ENCODE data around the gene ANKRD31. TPM values are rescaled to one million over a fixed set of nuclear protein-coding genes. Genes with fewer than 3 reads are reported as not detected.

ANKRD31 gene
- polyA plus RNA-seq, 3 donors = 0.08 to 0.12 TPM; not detected in 1

GRCh38 chr5:75051217-75051751 is 185.4 kb downstream of the ANKRD31 start:
- H3K27ac ChIP-seq (ENCODE audit: low read depth, low read length) = no peak overlapping the region
- 34 to 74% (median 69%) methylated on average over 7 of the region's 7 CpGs for WGBS, 3 donors

- no peak overlapping the region for H3K27ac ChIP-seq (ENCODE audit: low read depth, low read length)
- 84 to 85% (median 84%) methylated on average over 11 of the region's 11 CpGs for WGBS, 3 donors
Measured at GRCh38 chr5:75050415-75050814, 186.3 kb downstream of the ANKRD31 start.

GRCh38 chr5:75049456-75050351 is 187.0 kb downstream of the ANKRD31 start:
- H3K27ac ChIP-seq (ENCODE audit: low read depth, low read length) = no peak overlapping the region

GRCh38 chr5:75048457-75048953 is 188.2 kb downstream of the ANKRD31 start:
- 56 to 80% (median 72%) methylated on average over 7 of the region's 7 CpGs for WGBS, 3 donors
- no peak overlapping the region for H3K27ac ChIP-seq (ENCODE audit: low read depth, low read length)

More at GRCh38 chr5:75049456-75050351, 187.0 kb downstream of the ANKRD31 start:
- WGBS, 3 donors = 57 to 65% (median 63%) methylated on average over 11 of the region's 11 CpGs

GRCh38 chr5:75047356-75047755 is 189.3 kb downstream of the ANKRD31 start:
- H3K27ac ChIP-seq (ENCODE audit: low read depth, low read length) = no peak overlapping the region

- no peak overlapping the region for H3K27ac ChIP-seq (ENCODE audit: low read depth, low read length)
- WGBS, 3 donors = 58 to 87% (median 87%) methylated on average over 10 of the region's 10 CpGs
Measured at GRCh38 chr5:75046366-75047142, 190.1 kb downstream of the ANKRD31 start.

- 93 to 97% (median 94%) methylated on average over 2 of the region's 2 CpGs for WGBS, 3 donors
- H3K27ac ChIP-seq (ENCODE audit: low read depth, low read length) = no peak overlapping the region
Measured at GRCh38 chr5:75045071-75045470, 191.6 kb downstream of the ANKRD31 start.

- WGBS, 3 donors = 76 to 86% (median 78%) methylated on average over 7 of the region's 7 CpGs
- H3K27ac ChIP-seq (ENCODE audit: low read depth, low read length) = no peak overlapping the region
Measured at GRCh38 chr5:75044406-75044805, 192.3 kb downstream of the ANKRD31 start.

- 77 to 89% (median 86%) methylated on average over 7 of the region's 7 CpGs for WGBS, 3 donors
- no peak overlapping the region for H3K27ac ChIP-seq (ENCODE audit: low read depth, low read length)
Measured at GRCh38 chr5:75043633-75044264, 192.9 kb downstream of the ANKRD31 start.

- no peak overlapping the region for H3K27ac ChIP-seq (ENCODE audit: low read depth, low read length)
- 86 to 92% (median 90%) methylated on average over 1 of the region's 1 CpG for WGBS, 3 donors
Measured at GRCh38 chr5:75042522-75042921, 194.2 kb downstream of the ANKRD31 start.

GRCh38 chr5:75040973-75041372 is 195.7 kb downstream of the ANKRD31 start:
- 35 to 62% (median 46%) methylated on average over 4 of the region's 4 CpGs for whole genome bisulfite sequencing, 3 donors
- no peak overlapping the region for H3K27ac ChIP-seq (ENCODE audit: low read depth, low read length)

GRCh38 chr5:75037106-75037505 is 199.6 kb downstream of the ANKRD31 start:
- no peak overlapping the region for H3K27ac ChIP-seq (ENCODE audit: low read depth, low read length)
- WGBS, 3 donors = 34 to 84% (median 80%) methylated on average over 4 of the region's 4 CpGs

GRCh38 chr5:75034137-75034739 is 202.4 kb downstream of the ANKRD31 start:
- WGBS, 3 donors = 58 to 87% (median 70%) methylated on average over 6 of the region's 6 CpGs
- no peak overlapping the region for H3K27ac ChIP-seq (ENCODE audit: low read depth, low read length)

- 27 to 51% (median 39%) methylated on average over 3 of the region's 3 CpGs for WGBS, 3 donors
- H3K27ac ChIP-seq (ENCODE audit: low read depth, low read length) = no peak overlapping the region
Measured at GRCh38 chr5:75031366-75031765, 205.3 kb downstream of the ANKRD31 start.

GRCh38 chr5:75028090-75028489 is 208.6 kb downstream of the ANKRD31 start:
- no peak overlapping the region for H3K27ac ChIP-seq (ENCODE audit: low read depth, low read length)
- WGBS, 3 donors = 59 to 93% (median 91%) methylated on average over 3 of the region's 3 CpGs

GRCh38 chr5:75023368-75024159 is 213.1 kb downstream of the ANKRD31 start:
- no peak overlapping the region for H3K27ac ChIP-seq (ENCODE audit: low read depth, low read length)
- WGBS, 3 donors = 56 to 70% (median 64%) methylated on average over 9 of the region's 9 CpGs

GRCh38 chr5:75021800-75022199 is 214.9 kb downstream of the ANKRD31 start:
- H3K27ac ChIP-seq (ENCODE audit: low read depth, low read length) = no peak overlapping the region
- 41 to 89% (median 76%) methylated on average over 4 of the region's 4 CpGs for WGBS, 3 donors
